Parathyroid adenoma (tissue), 2 donors: Measurements from ENCODE around the gene NDUFB8.
A peak's percentile ranks its signal among the peaks of the same experiment; 100 is the strongest.

Experiments
- H2AFZ ChIP-seq: fragments of 300-600 bp; sonication (generic); one replicate; pipeline ENCODE4 v1.7.0; 2017; ENCODE audit warnings: antibody characterized with exemption, mild to moderate bottlenecking
- H3K27ac ChIP-seq: fragments of 300-600 bp; sonication (generic); one replicate; pipeline ENCODE4 v1.7.0; 2017
- H3K27me3 ChIP-seq: fragments of 300-600 bp; sonication (generic); one replicate; pipeline ENCODE4 v1.7.0; 2017; ENCODE audit warnings: low read length; ENCODE audit not compliant: control insufficient read depth, insufficient read depth
- H3K36me3 ChIP-seq: fragments of 300-600 bp; sonication (generic); one replicate; pipeline ENCODE4 v1.7.0; 2017; ENCODE audit warnings: low read length; ENCODE audit not compliant: control insufficient read depth, insufficient read depth
- H3K4me1 ChIP-seq: fragments of 300-600 bp; sonication (generic); one replicate; pipeline ENCODE4 v1.7.0; 2017; ENCODE audit warnings: control low read depth
- H3K4me2 ChIP-seq: fragments of 300-600 bp; sonication (generic); one replicate; pipeline ENCODE4 v1.7.0; 2017; ENCODE audit warnings: low read length
- H3K4me3 ChIP-seq: fragments of 300-600 bp; sonication (generic); one replicate; pipeline ENCODE4 v1.7.0; 2017; ENCODE audit warnings: low read depth, low read length
- H3K79me2 ChIP-seq: fragments of 300-600 bp; sonication (generic); one replicate; pipeline ENCODE4 v1.7.0; 2017; ENCODE audit warnings: control low read depth
- H3K9ac ChIP-seq: fragments of 300-600 bp; sonication (generic); one replicate; pipeline ENCODE4 v1.7.0; 2017; ENCODE audit warnings: mild to moderate bottlenecking
- H3K9me3 ChIP-seq: fragments of 300-600 bp; sonication (generic); one replicate; pipeline ENCODE4 v1.7.0; 2017; ENCODE audit warnings: low read length; ENCODE audit not compliant: control insufficient read depth
- TF ChIP-seq, protein P1 (sequence below): fragments of 300-600 bp; sonication (generic); IDR thresholded peaks from one replicate; pipeline ENCODE4 v1.7.0; 2017; ENCODE audit warnings: antibody characterized with exemption, mild to moderate bottlenecking
- donor health status: primary hyperparathyroidism.

Gene NDUFB8

DNA sequence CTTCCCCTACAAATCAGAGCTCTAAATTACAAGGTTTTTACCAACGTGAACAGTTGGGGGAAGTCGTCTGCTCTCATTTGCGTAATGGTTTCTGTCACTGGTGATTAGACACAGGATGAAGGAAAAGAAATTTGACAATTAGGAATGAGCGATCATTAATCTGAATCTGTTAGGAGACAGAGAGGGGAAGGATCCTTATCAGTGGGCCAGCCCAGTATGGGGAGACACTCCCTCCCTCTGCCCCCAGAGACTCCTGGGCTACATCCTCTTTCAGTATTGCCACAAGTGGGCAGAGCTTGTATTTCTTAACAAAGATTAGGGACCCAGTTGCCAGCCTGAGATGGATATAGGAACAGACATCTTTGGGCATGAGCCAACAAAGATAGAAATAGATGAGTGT is 21.5 kb upstream of the NDUFB8 start:
- H2AFZ ChIP-seq: no peak overlapping the region
- no peak overlapping the region for H3K4me2 ChIP-seq
- no peaks in the 10 kb centered on the region for H3K9me3 ChIP-seq
- no peaks in the 10 kb centered on the region for H3K79me2 ChIP-seq
- no peaks in the 10 kb centered on the region for H3K36me3 ChIP-seq
- peaks cover 18% of the 10 kb centered on the region for H3K4me1 ChIP-seq
- no peak overlapping the region for H3K27ac ChIP-seq
- H3K9ac ChIP-seq: no peak overlapping the region
- no peaks in the 10 kb centered on the region for H3K27me3 ChIP-seq
- no peak overlapping the region for H3K4me3 ChIP-seq
- TF ChIP-seq, protein P1, sequence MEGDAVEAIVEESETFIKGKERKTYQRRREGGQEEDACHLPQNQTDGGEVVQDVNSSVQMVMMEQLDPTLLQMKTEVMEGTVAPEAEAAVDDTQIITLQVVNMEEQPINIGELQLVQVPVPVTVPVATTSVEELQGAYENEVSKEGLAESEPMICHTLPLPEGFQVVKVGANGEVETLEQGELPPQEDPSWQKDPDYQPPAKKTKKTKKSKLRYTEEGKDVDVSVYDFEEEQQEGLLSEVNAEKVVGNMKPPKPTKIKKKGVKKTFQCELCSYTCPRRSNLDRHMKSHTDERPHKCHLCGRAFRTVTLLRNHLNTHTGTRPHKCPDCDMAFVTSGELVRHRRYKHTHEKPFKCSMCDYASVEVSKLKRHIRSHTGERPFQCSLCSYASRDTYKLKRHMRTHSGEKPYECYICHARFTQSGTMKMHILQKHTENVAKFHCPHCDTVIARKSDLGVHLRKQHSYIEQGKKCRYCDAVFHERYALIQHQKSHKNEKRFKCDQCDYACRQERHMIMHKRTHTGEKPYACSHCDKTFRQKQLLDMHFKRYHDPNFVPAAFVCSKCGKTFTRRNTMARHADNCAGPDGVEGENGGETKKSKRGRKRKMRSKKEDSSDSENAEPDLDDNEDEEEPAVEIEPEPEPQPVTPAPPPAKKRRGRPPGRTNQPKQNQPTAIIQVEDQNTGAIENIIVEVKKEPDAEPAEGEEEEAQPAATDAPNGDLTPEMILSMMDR: no peak

DNA sequence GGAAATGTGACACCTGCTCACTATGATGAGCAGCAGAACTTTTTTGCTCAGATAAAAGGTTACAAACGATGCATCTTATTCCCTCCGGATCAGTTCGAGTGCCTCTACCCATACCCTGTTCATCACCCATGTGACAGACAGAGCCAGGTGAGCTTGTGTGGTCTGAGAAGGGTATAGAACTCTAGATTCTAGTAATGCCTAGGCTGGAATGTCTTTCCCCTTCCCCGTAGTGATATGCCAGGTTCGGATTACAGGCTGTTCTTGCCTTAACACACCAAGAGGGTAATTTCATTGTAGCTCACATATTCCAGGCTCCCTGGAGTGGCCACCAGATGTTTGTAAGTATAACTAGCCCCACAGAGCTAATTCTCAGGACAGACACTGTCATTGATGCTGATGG is 15.3 kb upstream of the NDUFB8 start:
- Histone ChIP-seq H3K27me3 (no peaks in the 10 kb centered on the region), H3K9ac (no peak overlapping the region), H3K4me3 (no peak overlapping the region), H3K27ac (no peak overlapping the region), H3K79me2 (no peaks in the 10 kb centered on the region), H3K4me1 (peaks cover 9% of the 10 kb centered on the region), H3K36me3 (no peaks in the 10 kb centered on the region), H2AFZ (no peak overlapping the region), H3K9me3 (no peaks in the 10 kb centered on the region), H3K4me2 (no peak overlapping the region)
- TF ChIP-seq, protein P1: no peak

DNA sequence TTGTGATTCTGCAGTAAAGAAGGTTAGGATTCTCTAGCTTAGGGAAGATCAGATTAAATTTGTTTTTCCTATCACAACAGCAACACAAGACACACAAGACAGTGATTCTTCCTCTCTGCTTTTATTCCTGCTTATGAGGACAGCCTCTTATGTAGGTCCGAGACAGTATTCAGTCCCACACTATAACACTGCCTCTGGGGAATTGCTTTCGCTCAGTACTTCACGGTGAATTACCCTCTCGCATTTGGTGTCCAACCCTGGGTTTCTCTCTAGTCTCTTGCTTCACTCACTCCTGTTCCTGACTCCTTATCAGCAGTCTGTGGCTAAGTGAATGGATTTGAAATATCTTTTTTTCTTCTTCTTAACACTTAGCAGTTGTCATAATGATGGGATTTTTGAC is 7.8 kb upstream of the NDUFB8 start:
- H3K4me1 ChIP-seq: peaks cover 8% of the 10 kb centered on the region
- H3K27me3 ChIP-seq: no peaks in the 10 kb centered on the region
- no peak overlapping the region for H3K4me3 ChIP-seq
- H3K27ac ChIP-seq: no peak overlapping the region
- TF ChIP-seq, protein P1: no peak
- H3K4me2 ChIP-seq: no peak overlapping the region
- no peaks in the 10 kb centered on the region for H3K36me3 ChIP-seq
- no peak overlapping the region for H2AFZ ChIP-seq
- H3K9ac ChIP-seq: no peak overlapping the region
- no peaks in the 10 kb centered on the region for H3K9me3 ChIP-seq
- peaks cover 8% of the 10 kb centered on the region for H3K79me2 ChIP-seq

DNA sequence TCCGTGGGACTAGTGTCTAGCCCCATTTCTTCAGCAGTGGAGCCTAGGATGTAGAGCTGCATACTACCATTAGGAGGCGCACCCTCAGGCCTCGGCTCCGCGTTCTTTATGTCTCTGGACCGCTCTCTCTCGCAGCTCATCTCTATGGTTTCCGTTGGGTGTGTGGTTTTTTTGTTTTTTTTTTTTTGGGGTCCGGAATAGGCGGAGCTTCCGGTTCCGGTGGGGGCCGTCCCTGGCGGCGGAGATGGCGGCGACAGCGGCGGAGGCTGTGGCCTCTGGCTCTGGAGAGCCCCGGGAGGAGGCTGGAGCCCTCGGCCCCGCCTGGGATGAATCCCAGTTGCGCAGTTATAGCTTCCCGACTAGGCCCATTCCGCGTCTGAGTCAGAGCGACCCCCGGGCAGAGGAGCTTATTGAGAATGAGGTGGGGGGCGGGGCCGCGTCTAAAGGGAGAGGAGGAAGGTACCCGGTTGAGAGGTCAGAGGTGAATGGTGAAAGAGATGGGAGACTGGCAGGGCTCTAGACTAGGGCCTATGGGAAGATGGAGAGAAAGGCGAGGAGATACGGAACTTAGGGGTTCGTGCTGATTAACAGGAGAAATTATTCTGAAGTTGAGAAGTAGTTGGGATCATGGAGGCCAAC is 6.2 kb upstream of the NDUFB8 start, which contains the start of gene HIF1AN:
HIF1AN (plus strand) TSS at position 229 of the 639 bp plus-strand sequence; CDS start at position 245, 16 bp downstream.
- no peaks in the 10 kb centered on the region for H3K27me3 ChIP-seq
- H3K4me3 ChIP-seq: peak within 1 kb of the TSS; percentile 71
- TF ChIP-seq, protein P1: peak; percentile 99
- peaks cover 8% of the 10 kb centered on the region for H3K79me2 ChIP-seq
- H3K4me2 ChIP-seq: peak within 1 kb of the TSS; percentile 68
- H3K9me3 ChIP-seq: no peaks in the 10 kb centered on the region
- H3K9ac ChIP-seq: no peak within 1 kb of the TSS
- H2AFZ ChIP-seq: peak within 1 kb of the TSS; percentile 91
- peak within 1 kb of the TSS; percentile 63 for H3K27ac ChIP-seq
- H3K4me1 ChIP-seq: peaks cover 8% of the 10 kb centered on the region
- no peaks in the 10 kb centered on the region for H3K36me3 ChIP-seq

DNA sequence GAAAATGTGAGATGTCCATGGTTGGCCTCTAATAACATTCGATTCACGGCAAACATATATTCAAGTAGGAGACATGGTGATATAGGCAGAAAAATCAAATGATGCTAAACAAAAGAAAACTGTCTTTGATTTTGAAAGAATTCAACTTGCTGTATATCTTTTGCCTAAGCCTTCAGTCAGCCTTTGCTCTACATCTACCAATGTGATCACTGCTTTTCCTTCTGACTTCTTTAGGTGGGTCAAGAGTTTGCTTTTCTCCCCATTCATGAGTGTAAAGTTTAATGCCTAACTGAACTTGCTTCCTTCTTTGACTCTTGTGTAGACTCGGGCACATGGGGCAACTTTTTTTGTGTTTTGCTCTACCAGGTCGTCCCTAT is 5.7 kb upstream of the NDUFB8 start:
- Histone ChIP-seq H2AFZ (peak overlapping the region; percentile 91), H3K4me1 (peaks cover 8% of the 10 kb centered on the region), H3K9ac (no peak overlapping the region), H3K36me3 (no peaks in the 10 kb centered on the region), H3K4me2 (peak overlapping the region; percentile 28), H3K27me3 (no peaks in the 10 kb centered on the region), H3K27ac (peak overlapping the region; percentile 63), H3K4me3 (peak overlapping the region; percentile 71), H3K79me2 (peaks cover 8% of the 10 kb centered on the region), H3K9me3 (no peaks in the 10 kb centered on the region)
- TF ChIP-seq, protein P1: no peak
